GM12875 (cell line): ENCODE data around the gene CREG1.

Experiments
- H3K4me3 ChIP-seq: one replicate; pipeline ENCODE4 v1.5.1; 2011; ENCODE audit warnings: low read depth, low read length, control low read depth
- TF ChIP-seq, protein P1 (sequence below): IDR thresholded peaks from 2 replicates; pipeline ENCODE4 v1.5.1; 2011; ENCODE audit warnings: low read depth, mild to moderate bottlenecking, control low read depth, inconsistent platforms, low read length, moderate library complexity, borderline replicate concordance; ENCODE audit not compliant: insufficient read depth

CREG1 gene

DNA sequence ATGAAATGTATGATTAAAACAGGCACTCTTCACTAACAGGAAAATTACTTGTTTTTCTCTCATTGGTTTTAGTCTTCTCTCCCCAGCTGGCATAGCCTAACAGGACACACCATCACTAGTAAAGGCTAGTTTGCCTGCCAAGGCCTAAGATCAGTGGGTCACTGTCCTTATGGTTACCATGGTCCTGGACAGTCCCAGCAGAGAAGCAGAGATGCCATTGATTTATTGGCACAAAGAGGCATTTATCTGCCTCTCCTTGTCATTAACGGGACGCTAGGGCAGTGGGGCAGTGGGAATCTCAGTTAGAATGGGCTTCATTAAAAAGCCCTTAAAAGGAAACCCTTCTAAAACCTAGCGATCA lies 49.1 kb downstream of the CREG1 start:
- TF ChIP-seq, protein P1, sequence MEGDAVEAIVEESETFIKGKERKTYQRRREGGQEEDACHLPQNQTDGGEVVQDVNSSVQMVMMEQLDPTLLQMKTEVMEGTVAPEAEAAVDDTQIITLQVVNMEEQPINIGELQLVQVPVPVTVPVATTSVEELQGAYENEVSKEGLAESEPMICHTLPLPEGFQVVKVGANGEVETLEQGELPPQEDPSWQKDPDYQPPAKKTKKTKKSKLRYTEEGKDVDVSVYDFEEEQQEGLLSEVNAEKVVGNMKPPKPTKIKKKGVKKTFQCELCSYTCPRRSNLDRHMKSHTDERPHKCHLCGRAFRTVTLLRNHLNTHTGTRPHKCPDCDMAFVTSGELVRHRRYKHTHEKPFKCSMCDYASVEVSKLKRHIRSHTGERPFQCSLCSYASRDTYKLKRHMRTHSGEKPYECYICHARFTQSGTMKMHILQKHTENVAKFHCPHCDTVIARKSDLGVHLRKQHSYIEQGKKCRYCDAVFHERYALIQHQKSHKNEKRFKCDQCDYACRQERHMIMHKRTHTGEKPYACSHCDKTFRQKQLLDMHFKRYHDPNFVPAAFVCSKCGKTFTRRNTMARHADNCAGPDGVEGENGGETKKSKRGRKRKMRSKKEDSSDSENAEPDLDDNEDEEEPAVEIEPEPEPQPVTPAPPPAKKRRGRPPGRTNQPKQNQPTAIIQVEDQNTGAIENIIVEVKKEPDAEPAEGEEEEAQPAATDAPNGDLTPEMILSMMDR = no peak
- no peak overlapping the region for H3K4me3 ChIP-seq

DNA sequence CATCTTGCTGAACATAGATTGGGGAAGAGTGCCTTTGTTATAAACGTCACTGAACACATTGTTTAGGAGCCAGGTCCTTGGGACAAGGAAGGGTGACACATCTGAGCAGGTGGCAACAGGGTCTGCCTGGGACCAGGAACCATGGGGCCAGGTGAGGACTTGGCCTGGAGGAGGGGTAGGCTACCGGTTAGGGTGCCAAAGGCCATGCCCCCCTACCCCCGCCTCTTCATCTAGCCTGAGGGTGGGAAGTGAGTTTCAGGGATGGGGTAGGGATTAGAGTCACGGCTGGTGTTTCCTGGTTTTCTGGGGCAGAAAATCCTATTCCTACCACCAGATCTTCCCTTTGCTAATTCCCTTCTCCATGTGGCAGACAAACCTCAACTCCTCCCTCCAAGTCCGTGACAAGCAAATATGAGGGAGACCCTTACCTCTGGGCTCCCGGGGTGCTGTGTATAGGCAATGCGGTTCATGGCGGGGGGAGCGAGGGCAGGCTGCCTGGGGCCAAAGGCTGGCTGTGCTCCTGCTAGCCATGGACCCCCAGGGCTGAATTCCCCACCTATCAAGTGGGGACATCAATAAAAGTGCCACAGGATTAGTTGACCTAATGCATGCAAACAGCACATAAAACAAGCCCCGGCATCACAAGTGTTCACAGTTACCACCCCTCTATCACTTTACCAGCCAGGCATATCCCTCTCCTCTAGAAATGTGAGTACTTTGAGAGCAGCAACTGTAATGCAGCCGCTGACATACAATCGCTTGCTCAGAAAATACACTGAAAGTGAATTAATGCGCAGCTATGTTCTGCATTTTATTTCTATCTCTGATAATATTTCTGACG lies 49.7 kb downstream of the CREG1 start:
- no peak overlapping the region for H3K4me3 ChIP-seq
- TF ChIP-seq, protein P1 = no peak

- no peak overlapping the region for H3K4me3 ChIP-seq
- TF ChIP-seq, protein P1 = no peak
Observed at GRCh38 chr1:167502719-167503462, 50.7 kb downstream of the CREG1 start.

- TF ChIP-seq, protein P1 = no peak
- no peak overlapping the region for H3K4me3 ChIP-seq
Observed at GRCh38 chr1:167502192-167502551, 51.4 kb downstream of the CREG1 start.

DNA sequence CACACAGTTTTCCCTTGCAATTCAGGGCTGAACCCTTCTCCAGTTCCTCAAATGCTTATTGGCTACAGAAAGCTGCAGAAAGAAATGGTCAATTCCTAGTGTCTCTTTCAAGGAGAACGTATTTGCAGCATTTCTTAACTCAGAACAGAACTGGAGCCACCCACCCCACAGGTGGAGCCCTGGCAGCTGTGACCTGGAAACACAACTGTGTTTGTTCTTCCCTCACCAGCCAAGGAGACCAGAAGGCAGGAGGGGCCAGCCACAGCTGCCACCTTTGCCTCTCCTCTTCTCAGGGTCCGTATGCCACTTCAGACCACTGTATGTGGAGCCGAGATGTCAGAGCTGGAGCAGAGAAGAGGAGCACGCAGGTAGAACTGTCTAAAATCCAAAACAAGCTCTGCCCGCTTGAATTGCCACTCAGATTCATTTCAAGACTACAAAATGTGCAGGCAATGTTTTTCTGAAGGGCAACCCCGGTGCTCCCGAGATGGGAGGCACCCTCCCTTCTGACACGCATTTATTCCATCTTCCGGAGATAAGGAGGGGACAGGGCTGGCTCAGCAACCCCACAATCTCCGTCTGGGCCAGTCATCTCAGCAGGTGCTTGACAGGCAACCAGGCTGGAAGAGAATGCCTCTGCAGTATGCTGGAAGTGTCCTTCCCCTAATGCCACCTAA lies 51.9 kb downstream of the CREG1 start:
- TF ChIP-seq, protein P1 = no peak
- no peak overlapping the region for H3K4me3 ChIP-seq

GRCh38 chr1:167500283-167500860 lies 53.2 kb downstream of the CREG1 start:
- TF ChIP-seq, protein P1 = no peak
- H3K4me3 ChIP-seq = no peak overlapping the region
